HEK293T (cell line): ENCODE measurements around the gene RASSF8.

Experiments
- CTCF ChIA-PET: fragments of 350-600 bp; formaldehyde crosslinking; extraction: SDS; loops from one replicate; lab custom pipeline; 2021; ENCODE audit warnings: antibody characterized with exemption, inconsistent platforms; lab: Yijun Ruan, JAX
- POLR2A ChIA-PET: fragments of 350-600 bp; formaldehyde crosslinking; extraction: SDS; loops from one replicate; lab custom pipeline; 2020; ENCODE audit warnings: antibody characterized with exemption, inconsistent platforms; lab: Yijun Ruan, JAX
- DNase-seq: peaks from one replicate; pipeline ENCODE4 v3.0.0; 2012; ENCODE audit warnings: mixed read lengths; ENCODE audit errors: extremely low spot score
- ARNT ChIP-seq: fragments of 450-650 bp; IDR thresholded peaks from 2 replicates; pipeline ENCODE4 v1.6.1; 2017; ENCODE audit warnings: mild to moderate bottlenecking
- BHLHE40 ChIP-seq: fragments of 450-650 bp; IDR thresholded peaks from 2 replicates; pipeline ENCODE4 v1.6.1; 2016; ENCODE audit warnings: mild to moderate bottlenecking, moderate library complexity, borderline replicate concordance
- CTBP1 ChIP-seq: fragments of 450-650 bp; IDR thresholded peaks from 2 replicates; pipeline ENCODE4 v1.6.1; 2016; ENCODE audit warnings: borderline replicate concordance
- ELF4 ChIP-seq: fragments of 450-650 bp; IDR thresholded peaks from 2 replicates; pipeline ENCODE4 v1.6.1; 2017; ENCODE audit warnings: antibody characterized with exemption
- FOXA1 ChIP-seq: fragments of 450-650 bp; IDR thresholded peaks from 2 replicates; pipeline ENCODE4 v1.6.1; 2016; ENCODE audit warnings: mild to moderate bottlenecking
- FOXK2 ChIP-seq: fragments of 450-650 bp; IDR thresholded peaks from 2 replicates; pipeline ENCODE4 v1.6.1; 2016; ENCODE audit warnings: mild to moderate bottlenecking
- FOXM1 ChIP-seq: fragments of 450-650 bp; IDR thresholded peaks from 2 replicates; pipeline ENCODE4 v1.6.1; 2017; ENCODE audit warnings: mild to moderate bottlenecking, borderline replicate concordance
- HDGF ChIP-seq: fragments of 450-650 bp; IDR thresholded peaks from 2 replicates; pipeline ENCODE4 v1.6.1; 2017; ENCODE audit warnings: antibody characterized with exemption, borderline replicate concordance
- L3MBTL2 ChIP-seq: fragments of 450-650 bp; conservative IDR thresholded peaks from 2 replicates; pipeline ENCODE4 v1.6.1; 2016; ENCODE audit warnings: mild to moderate bottlenecking
- LEF1 ChIP-seq: fragments of 450-650 bp; IDR thresholded peaks from 2 replicates; pipeline ENCODE4 v1.6.1; 2017; ENCODE audit warnings: mild to moderate bottlenecking, borderline replicate concordance
- NFRKB ChIP-seq: fragments of 450-650 bp; IDR thresholded peaks from 2 replicates; pipeline ENCODE4 v1.6.1; 2016; ENCODE audit warnings: mild to moderate bottlenecking, moderate library complexity
- PKNOX1 ChIP-seq: fragments of 450-650 bp; IDR thresholded peaks from 2 replicates; pipeline ENCODE4 v1.6.1; 2016
- SP1 ChIP-seq: fragments of 450-650 bp; IDR thresholded peaks from 2 replicates; pipeline ENCODE4 v1.6.1; 2017
- SUZ12 ChIP-seq: fragments of 450-650 bp; IDR thresholded peaks from 2 replicates; pipeline ENCODE4 v1.6.1; 2016; ENCODE audit warnings: mild to moderate bottlenecking
- TARDBP ChIP-seq: fragments of 450-650 bp; IDR thresholded peaks from 2 replicates; pipeline ENCODE4 v1.6.1; 2016
- ZNF384 ChIP-seq: fragments of 450-650 bp; IDR thresholded peaks from 2 replicates; pipeline ENCODE4 v1.6.1; 2016

The RASSF8 gene

DNA sequence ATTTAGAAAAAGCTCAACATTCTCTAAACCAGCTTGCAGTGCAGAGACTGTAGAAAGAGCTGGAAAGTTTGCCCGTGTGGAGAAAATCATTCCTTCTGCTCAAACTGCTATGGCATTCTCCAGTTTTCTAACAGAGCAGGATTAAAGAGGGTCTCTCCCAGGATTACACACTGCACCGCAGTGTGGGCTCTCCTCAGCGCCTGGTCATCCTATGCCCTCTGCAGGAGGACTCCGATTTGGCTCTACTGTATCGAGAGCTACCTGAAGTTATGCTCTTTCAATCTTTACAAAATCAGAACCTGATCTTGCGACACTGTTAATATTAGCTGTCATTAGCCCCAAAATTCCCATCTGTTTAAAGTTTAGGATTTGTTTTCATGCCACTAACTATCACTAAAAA, 133.3 kb downstream of the RASSF8 start:
- no peak for DNase-seq
- CTCF ChIA-PET: interaction anchor here (0.6 to 1.0 kb wide), 5 partner anchors 9 to 1879 kb away, joined by 3 to 4 read pairs (median 3); no protein-coding TSS in a partner anchor
- POLR2A ChIA-PET: no interaction called here
- no peak for TF ChIP-seq PKNOX1
- no peak for TF ChIP-seq FOXK2
- TF ChIP-seq BHLHE40: no peak
- no peak for TF ChIP-seq L3MBTL2
- no peak for TF ChIP-seq CTBP1

- no peak for DNase-seq
- TF ChIP-seq FOXM1 (no peak), PKNOX1 (no peak), FOXK2 (no peak), ELF4 (no peak), SP1 (no peak), L3MBTL2 (no peak), SUZ12 (no peak), NFRKB (no peak), CTBP1 (no peak), FOXA1 (no peak), BHLHE40 (no peak), LEF1 (no peak), HDGF (no peak), ZNF384 (no peak)
- CTCF ChIA-PET: interaction anchor here (0.6 to 1.0 kb wide), 5 partner anchors 9 to 937 kb away, joined by 3 to 4 read pairs (median 3); no protein-coding TSS in a partner anchor
- POLR2A ChIA-PET: no interaction called here
Measured at GRCh38 chr12:26092346-26093105, 134.0 kb downstream of the RASSF8 start.

GRCh38 chr12:26095186-26095585, 136.7 kb downstream of the RASSF8 start:
- DNase-seq: no peak
- ChIA-PET CTCF (no interaction called here), POLR2A (no interaction called here)
- TF ChIP-seq ARNT: no peak
- no peak for TF ChIP-seq BHLHE40
- no peak for TF ChIP-seq SP1
- no peak for TF ChIP-seq L3MBTL2
- TF ChIP-seq TARDBP: no peak
- no peak for TF ChIP-seq ZNF384
- no peak for TF ChIP-seq PKNOX1

GRCh38 chr12:26096036-26096435, 137.6 kb downstream of the RASSF8 start:
- no peak for DNase-seq
- ChIA-PET POLR2A (no interaction called here), CTCF (interaction anchor here (0.7 kb wide), 1 partner anchor 24 kb away, joined by 4 read pairs; no protein-coding TSS in a partner anchor)
- TF ChIP-seq HDGF (no peak), BHLHE40 (no peak), CTBP1 (no peak), SP1 (no peak), LEF1 (no peak), FOXM1 (no peak), TARDBP (no peak), NFRKB (no peak), ELF4 (no peak), PKNOX1 (no peak), ZNF384 (no peak), L3MBTL2 (no peak), FOXA1 (no peak), ARNT (no peak), SUZ12 (no peak), FOXK2 (no peak)

- peak; percentile 82 for DNase-seq
- POLR2A ChIA-PET: no interaction called here
- TF ChIP-seq FOXA1 (no peak), HDGF (no peak), ELF4 (no peak), SP1 (no peak), SUZ12 (no peak), ARNT (no peak)
- CTCF ChIA-PET: interaction anchor here (0.6 kb wide), 1 partner anchor 20 kb away, joined by 3 read pairs; no protein-coding TSS in a partner anchor
Measured at GRCh38 chr12:26097046-26097878, 138.8 kb downstream of the RASSF8 start.
